Cerebellar cortex (tissue), 1 donor: ENCODE results near the gene CCM2.

Experiments used
- DNase-seq: peaks from one replicate; pipeline ENCODE4 v3.0.0-alpha.2; 2015; ENCODE audit warnings: low spot score

The CCM2 gene

GRCh38 chr7:44969049-44969700 is 30.8 kb upstream of the CCM2 start:
- no peak for DNase-seq

- DNase-seq, result no peak
These were observed 30.1 kb upstream of the CCM2 start for GRCh38 chr7:44969701-44970522.

GRCh38 chr7:44970523-44971051 is 29.4 kb upstream of the CCM2 start:
- no peak for DNase-seq

- no peak for DNase-seq
These were observed 28.7 kb upstream of the CCM2 start for GRCh38 chr7:44971188-44971901.

- DNase-seq, result no peak
These were observed 28.0 kb upstream of the CCM2 start for GRCh38 chr7:44971902-44972441.

DNA sequence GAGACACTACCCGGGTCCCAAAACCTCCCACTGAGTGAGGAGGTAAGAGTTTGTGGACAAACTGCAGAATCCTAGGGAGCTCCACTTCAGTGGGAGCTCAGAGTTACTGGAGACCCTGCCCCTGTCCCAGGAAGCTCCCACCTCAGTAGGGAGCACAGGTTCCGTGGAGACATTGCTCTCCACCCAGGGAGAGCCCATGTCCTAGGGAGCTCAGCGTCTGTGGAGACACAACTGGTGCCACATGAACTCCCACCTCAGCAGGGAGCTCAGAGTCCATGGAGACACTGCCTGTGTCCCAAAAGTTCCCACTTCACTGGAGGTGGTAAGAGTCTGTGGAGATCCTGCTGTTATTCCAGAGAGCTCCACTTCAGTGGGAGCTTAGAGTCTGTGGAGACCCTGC is 27.4 kb upstream of the CCM2 start:
- DNase-seq, result no peak

DNA sequence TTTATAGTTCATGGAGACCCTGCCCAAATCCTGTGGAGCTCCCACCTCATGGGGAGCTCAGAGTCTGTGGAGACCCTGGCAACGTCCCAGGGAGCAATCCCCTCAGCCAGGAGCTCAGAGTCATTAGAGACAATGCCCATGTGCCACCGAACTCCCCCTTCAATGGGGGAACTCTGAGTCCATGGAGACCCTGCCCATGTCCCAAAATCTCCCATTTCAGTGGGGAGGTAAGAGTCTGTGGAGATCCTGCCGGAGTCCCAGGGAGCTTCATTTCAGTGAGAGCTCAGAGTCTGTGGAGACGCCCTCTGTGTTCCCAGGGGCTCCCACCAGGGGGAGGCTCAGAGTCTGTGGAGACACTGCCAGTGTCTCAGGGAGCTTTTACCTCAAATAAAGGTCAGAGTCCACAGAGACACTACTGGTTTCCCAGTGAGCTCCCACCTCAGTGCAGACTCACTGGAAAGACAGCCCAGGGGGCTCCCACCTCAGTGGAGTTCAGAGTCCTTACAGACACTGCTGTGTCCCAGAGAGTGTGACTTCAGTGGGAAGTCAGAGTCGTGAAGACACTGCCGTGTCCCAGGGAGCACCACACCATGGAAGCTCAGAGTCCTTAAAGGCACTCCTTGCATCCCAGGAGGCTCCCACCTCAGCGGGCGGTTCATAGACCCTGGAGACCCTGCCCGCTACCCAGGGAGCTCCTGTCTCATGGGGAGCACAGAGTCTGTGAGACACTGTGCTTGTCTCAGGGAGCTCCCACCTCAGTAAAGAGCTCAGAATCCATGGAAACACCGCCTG is 26.2 kb upstream of the CCM2 start:
- peak; percentile 35 for DNase-seq

- DNase-seq, result no peak
These were observed 25.5 kb upstream of the CCM2 start for GRCh38 chr7:44974549-44974948.

DNA sequence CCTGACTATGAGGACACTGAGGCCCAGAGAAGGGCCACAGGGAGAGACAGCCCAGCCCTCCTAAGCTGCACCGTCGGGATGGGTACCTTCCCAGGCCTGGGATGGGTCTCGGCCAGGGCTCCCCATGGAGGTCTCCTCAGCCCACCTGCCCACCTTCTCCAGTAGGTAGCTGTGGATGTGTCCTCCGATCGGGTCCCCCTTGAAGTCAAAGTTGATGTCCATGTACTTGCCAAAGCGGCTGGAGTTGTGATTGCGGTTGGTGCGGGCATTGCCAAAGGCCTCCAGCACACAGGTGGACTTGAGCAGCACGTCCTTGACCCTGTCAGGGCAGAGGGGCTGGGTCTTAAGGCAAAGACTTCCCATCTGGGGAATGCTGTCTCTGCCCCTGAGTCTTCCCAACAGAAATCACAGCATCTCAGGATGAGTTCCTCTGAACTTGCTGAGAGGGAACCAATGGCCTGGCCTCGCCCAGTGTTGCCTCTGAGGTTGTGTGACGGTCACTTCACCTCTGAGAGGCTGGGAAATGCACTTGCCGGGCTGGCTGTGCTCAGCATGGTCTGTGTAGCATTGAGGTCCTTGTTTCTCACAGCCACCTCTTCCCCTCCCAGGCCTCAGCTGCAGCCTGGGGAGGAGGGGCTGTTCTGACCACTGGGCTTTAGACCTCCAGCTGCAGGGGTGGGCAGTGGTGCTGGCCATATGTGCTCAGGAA is 24.5 kb upstream of the CCM2 start:
- no peak for DNase-seq

- peak; percentile 87 for DNase-seq
These were observed 23.8 kb upstream of the CCM2 start for GRCh38 chr7:44976040-44976745.

GRCh38 chr7:44976746-44977196 is 23.2 kb upstream of the CCM2 start:
- no peak for DNase-seq

GRCh38 chr7:44977304-44977958 is 22.6 kb upstream of the CCM2 start:
- no peak for DNase-seq

GRCh38 chr7:44977959-44978335 is 22.1 kb upstream of the CCM2 start:
- no peak for DNase-seq

DNA sequence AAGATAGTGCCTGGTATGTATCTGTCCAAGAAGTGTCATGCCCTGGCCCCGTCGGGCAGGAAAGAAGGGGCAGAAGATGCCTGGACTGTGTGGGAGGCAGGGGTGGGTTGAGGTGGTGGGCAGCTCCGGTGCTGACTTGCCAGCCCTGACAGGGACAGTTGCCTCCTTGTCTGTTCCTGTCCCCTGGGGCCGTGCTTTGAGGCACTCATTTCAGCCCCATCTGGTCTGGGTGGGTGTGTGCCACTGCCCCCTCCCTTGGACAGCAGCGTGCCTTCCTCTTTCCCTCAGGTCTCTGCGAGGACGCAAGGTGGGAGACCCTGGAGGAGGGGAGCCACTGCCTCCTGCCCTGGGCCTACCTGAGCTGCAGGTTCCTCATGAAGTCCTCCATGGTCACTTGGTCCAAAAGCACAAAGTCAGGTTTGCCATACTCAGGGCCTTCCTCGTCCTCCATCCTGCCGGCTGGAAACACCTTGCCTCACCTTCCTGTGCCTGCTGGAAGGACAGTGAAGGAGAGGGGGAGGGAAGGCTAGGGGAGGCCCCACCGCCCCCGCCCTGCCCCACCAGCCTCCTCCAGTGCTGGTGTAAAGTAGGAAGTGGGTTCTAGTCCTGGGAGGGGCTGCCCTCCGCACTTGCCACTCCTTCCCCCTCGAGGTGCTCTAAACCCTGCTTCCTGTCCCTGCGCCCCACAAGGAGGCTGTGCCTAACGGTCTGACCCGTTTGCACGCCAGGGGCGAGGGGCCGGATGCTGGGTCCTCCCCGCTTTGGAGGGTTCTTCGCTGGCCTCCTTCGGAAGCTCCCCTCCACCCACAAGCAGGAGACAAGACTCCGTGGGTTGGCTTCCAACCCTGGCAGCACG is 21.3 kb upstream of the CCM2 start, which contains the start of gene MYO1G:
Gene MYO1G, minus strand, starts transcription at position 505 of the 856 bp plus-strand sequence. Its CDS starts 54 bp downstream, at position 451.
- no peak for DNase-seq

DNA sequence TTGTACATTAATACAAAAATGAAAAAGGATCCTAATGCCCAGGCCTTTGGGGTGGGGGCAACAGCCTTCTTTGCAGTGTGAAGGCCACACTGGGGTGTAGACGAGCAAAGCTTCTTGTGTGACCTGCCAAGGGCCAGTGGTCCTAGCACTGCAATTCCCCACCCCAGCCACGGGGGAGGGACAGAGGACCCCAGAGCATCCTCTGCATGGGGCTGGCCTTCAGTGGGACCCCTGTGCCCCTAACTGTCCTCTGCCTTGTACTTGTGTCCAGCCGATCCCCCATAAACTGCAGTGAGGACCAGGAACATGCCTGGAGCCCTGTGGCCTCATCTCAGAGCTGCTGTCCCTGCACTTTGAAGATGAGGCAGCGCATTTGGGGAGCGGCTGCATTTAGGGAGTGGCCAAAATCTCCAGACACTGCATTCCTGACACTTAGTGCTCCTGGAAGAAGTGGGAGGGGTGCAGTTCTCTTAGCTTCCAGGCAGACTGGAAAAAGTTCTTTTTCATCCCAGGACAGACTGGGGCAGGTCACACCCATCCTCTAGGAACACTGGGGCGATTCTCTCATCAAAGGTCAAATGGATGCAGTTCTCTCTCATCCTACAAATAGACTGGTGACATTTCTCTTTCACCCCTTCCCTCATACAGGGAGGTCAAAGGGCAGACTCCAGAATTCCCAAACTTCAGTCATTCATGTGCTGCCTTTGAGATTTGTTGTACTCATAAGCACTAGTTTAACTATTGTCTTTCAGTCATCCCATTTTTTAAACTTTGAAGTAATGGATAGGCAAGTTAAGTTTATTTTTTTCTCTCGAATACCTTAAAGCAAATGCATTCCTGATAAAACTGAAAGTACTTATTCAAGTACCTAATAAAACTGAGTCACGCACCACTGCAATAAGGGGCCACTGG is 20.3 kb upstream of the CCM2 start:
- no peak for DNase-seq

DNA sequence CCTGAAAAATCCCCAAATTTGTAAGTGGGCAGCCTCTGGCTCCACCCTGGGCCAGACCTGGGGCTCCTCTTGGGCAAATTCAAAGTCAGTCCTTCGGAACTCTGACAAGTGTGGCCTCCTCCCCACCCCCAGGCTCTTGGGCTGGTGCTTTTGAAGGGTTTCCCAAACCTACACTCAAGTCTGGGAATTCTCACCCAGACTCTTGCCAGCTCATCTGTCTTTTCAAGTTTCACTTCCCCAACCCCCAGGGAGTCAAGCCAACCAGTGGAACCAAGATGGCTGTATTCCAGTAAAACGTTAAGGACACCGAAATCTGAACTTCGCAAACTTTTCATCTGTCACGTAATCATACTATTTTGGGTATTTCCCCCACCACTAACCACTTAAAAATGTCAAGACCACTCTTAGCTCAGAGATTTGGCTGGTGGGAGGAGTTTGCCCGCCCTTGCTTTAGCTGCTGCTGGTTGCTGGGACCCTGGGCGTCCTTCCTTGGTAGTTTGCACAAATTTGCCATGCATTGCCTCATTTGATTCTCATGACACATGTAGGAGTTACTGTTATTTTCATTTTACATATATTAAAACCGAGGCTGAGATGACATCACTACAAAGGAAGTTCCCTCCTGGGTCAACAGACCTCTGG is 19.5 kb upstream of the CCM2 start:
- DNase-seq, result no peak
